GM12875 (cell line): ENCODE results near the gene RBM4.

Source experiments
- H3K4me3 ChIP-seq: one replicate; pipeline ENCODE4 v1.5.1; 2011; ENCODE audit warnings: low read depth, low read length, control low read depth
- CTCF ChIP-seq: IDR thresholded peaks from 2 replicates; pipeline ENCODE4 v1.5.1; 2011; ENCODE audit warnings: low read depth, mild to moderate bottlenecking, control low read depth, inconsistent platforms, low read length, moderate library complexity, borderline replicate concordance; ENCODE audit not compliant: insufficient read depth

The RBM4 gene

GRCh38 chr11:66686100-66686785 lies 47.7 kb downstream of the RBM4 start:
- H3K4me3 ChIP-seq: no peak overlapping the region
- TF ChIP-seq CTCF: no peak

GRCh38 chr11:66686801-66687750 lies 48.6 kb downstream of the RBM4 start:
- no peak for TF ChIP-seq CTCF
- H3K4me3 ChIP-seq: no peak overlapping the region

GRCh38 chr11:66687831-66688281 lies 49.4 kb downstream of the RBM4 start:
- no peak overlapping the region for H3K4me3 ChIP-seq
- TF ChIP-seq CTCF: no peak

GRCh38 chr11:66688561-66689534 lies 50.3 kb downstream of the RBM4 start:
- no peak overlapping the region for H3K4me3 ChIP-seq
- TF ChIP-seq CTCF: no peak

GRCh38 chr11:66689661-66690590 lies 51.4 kb downstream of the RBM4 start:
- no peak overlapping the region for H3K4me3 ChIP-seq
- no peak for TF ChIP-seq CTCF
